ENCODE results near the gene AKAP3.
A peak's percentile ranks its signal among the peaks of the same experiment; 100 is the strongest.

The AKAP3 gene

DNA sequence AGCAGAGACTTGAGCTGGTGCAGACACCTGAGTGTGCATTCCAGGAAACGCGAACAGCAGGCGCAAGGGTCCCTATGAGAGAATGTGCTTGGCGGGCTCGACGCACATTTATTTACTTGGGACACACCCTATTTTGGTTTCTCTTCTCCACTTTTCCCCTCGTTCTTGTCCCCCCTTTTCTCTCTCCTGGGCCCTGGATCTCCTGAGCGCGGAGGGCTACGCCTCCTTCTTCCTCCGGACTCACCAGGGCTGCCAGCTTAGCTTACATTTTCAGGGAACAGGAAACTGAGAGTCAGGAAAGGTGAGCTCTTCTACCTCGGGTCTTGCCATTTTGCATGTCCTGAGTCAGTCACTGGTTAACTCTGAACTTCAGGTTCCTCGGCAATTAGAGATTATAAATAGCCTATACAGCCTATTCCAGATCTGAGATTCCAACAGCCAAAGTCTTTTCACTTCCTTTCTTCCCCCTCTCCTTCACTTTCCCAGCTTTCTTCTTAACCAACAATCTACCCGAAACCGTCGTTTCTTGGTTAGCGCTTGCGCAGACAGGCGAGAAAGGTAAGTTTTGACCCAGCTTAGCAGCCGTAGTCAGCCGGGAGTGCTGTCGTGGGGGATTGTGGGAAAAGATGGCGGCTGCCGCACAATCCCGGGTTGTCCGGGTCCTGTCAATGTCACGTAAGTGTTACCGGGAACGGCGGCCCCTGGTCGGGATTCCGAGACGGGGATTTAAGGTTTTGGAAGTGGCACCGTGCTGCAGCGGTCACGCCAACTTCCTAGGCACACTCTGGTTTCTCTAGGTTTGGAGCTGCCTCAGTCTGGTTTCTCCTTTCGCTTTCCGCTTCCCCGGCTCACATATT, at the start of gene AKAP3, which contains the start of gene NDUFA9:
Gene AKAP3 (minus strand): TSS at position 551 of the 857 bp plus-strand sequence. CDS start 10,855 bp downstream, outside the sequence.
Gene NDUFA9 (plus strand): TSS at position 614 of the 857 bp plus-strand sequence. CDS start 13 bp downstream, at position 627.
- DNase-seq = peak; percentile 27 to 89 (median 82)

DNA sequence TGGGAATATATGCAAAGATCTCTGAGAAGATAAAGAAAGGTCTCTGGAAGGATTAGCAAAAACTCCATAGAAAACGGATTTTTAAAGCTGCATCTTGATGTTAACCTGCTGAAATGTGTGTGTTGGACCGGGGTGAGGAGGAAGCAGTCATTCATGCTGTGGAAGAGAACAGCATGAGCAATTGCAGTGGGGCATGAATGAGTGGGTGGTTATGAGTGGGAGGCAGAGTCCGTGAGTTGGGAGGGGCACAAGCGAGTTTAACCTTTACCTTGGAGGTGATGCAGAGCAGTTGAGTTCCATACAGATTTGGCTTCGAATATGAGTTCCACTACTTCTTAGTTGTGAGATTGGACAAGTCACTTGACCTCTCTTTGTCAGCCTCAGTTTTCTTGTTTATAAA, 41.9 kb upstream of the AKAP3 start:
- no peak for DNase-seq

DNA sequence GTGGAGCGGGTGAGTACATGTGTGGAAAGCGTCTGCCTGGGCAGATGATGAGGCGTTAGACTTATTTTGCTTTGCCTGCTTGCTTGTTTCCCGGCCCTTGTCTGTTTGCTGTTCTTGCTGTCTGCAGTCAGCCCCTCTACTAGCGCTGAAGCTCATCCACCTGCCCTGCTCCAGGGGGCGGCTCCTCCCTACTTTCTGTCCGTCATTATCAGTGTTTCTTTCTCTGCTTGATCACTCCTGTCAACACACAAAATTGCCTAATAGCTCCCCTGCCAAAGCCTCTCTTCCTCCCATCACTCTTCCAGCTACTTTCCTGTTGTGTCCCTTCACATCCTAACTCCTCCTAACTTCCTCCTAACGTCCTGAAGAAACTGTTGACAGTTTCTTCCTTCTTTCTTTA, 36.5 kb upstream of the AKAP3 start:
- no peak for DNase-seq

DNA sequence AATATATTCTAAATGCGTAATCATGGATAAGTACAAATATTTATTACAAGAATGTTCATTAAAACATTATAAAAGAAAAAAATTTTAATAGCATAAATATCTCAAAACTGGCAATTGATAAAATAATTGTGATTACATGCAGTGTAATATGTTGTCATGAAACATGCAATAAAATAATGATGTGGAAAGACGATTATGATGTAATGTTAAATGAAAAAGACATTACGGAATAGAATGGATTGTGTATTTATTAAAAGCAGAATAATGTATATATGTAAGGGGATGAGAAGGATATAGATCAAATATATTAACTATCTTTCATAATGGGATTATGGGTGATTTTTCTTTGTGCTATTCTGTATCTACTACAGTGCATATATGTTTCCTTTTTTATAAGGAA, 32.9 kb upstream of the AKAP3 start:
- DNase-seq = no peak

DNA sequence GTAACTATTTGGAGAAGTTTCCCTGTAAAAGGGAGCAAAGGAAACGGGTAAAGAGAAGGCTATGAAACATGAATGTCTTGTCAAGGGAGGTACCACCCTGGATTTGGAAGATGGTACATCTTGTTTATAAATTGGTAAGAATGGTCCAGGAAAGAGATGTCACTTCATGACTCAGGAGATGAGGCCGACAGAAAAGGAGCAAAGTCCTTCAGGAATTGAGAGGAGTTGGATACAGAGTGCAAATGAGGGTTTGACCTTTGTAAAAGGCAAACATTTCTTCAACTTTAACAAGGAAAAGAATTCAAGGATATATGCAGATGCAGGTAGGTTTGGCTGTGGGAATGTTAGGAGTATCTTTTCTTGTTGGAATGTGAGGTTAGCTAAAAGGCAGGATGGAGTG, 30.9 kb upstream of the AKAP3 start:
- DNase-seq = no peak

DNA sequence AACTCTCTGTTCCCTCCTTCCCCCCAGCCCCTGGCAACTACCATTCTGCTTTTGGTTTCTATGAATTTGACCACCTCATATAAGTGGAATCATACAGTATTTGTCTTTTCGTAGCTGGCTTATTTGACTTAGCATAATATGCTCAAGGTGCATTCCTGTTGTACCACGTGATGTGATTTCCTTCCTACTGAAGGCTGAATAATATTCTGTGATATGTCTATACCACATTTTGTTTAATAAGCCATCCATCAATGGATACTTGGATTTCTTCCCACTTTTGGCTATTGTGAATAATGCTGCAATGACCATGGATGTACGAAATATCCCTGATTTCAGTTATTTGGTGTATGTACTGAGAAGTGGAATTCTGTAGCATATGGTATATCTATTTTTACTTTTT, 16.4 kb upstream of the AKAP3 start:
- DNase-seq = no peak

DNA sequence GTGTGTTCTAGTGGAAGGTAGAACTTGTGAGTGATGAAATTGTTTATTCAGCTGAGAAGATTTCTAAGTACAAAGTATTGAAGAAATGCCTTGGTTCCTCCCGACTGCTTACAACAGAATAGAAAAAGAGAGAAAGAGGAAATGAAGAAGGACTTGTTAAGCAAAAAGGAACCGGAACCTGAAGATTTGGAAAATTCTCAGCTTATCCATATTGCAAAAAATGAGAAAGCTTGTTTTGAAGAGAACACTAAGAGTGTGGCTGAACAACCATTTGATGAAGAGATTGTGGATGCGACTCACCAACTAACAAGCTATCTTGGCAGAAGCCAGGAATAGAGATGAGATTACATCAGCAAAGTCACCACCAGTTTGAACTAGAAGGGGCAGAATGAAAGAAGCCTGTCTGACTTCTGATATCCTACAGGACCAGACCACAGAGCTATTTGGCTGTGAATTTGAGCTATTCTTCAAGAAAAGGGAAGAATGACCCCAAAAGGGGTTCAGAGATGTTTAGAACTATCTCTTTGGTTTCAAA, 15.2 kb upstream of the AKAP3 start:
- DNase-seq = no peak

DNA sequence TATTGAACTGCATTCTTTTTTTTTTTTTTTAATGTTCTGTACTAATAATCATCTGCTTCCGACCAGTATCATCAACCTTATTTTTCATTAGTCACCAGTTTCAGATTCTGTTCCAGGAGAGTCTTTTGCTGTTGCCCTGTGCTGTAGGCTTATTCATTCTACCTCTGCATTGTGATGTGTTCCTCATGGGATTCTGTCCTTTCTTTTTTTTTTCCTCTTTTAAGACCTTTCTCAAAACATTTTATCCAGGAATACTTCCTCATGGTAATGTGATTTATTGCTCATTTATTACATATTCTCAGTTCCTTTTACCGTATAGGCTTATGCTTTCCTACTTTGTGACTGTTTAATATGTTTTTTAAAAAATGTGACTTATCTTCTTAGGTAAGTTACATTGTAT, 4.8 kb upstream of the AKAP3 start:
- no peak for DNase-seq

DNA sequence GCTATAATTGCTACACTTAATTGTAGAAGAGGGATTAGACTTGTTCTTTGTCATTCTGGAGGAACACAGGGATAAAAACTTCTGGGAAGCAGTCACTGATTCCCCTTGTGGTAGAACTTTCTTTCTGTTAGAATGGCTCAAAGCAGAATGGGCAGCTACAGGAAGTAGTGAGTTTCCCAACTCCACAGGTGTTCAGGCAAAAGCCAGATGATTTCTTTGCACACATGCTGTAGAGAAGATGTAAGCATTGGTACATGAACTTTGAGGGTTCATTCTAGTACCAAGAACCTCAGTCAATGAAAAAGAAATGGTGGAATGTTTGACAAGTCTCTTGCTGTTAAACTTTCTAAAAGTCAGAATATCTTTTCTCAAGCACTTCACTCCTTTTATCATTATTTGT, 4.4 kb upstream of the AKAP3 start:
- DNase-seq = no peak

DNA sequence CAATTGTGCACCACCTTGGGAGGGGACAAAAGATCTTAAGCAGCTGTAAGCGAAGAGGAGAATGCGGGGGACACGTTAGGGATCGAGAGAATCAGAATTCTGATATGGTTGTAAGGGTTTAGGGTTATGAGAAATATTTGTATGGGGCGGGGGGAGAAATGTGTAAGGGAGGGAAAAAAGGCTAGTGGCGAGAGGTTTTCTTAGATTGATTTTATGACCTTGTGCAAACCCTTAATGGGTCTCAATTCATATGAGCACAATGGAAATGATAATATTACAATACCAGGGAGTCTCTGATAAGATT, 459 bp upstream of the AKAP3 start:
- DNase-seq = no peak

DNA sequence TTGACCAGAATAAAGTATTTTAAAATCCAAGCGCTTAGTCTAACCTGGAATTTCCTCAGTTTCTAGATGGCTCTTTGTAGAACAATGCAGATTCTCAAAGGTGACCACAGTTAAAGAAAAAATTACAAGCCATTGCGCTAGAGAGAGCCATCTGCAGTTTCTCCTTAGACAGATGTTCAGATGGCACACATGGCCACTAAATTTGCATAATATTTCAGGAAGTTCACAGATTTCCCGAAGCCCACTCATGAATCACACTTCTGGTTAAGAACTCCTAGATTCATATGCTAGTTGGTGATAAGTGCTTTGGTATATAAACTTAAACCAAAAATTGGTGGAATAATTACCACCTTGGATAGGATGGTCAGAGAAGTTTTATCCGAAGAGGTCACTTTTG, 749 bp downstream of the AKAP3 start:
- DNase-seq = no peak

DNA sequence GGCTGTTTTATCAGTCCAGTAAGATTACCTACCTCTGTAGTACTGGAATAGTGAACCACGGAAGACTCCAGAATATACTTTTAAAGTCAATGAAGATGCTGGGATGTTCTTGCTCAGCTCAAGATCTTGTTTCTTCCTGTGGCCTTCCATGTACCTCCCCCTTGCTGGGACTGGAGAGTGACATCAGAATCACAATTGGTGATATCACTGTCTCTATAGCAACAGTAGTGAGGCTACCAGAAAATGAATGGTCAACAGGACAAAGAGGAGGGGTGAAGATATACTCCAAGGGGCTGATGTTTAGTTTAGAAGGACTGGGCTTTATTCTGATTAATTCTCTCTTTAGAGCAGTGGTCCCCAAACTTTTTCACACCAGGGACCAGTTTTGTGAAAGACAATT, 3.8 kb downstream of the AKAP3 start:
- DNase-seq = no peak

DNA sequence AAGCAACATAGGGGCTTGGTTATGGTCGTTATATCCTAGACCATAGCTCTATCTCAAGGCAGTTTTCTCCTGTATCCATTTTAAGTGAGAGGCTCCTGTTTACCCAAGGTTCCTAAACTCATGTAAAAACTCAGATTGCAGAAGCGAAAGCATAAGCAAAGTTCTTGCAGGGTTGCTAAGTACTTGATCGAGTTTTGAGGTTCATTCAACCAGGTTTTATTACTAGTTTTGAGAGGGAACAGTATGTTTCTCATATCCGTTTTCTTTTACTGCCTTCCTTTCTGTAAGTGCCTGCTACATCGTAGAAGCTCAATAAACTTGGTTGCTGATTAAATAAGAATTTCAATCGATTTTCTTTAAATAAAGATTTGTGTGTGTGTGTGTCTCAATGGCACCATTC, 5.1 kb downstream of the AKAP3 start:
- DNase-seq = no peak

DNA sequence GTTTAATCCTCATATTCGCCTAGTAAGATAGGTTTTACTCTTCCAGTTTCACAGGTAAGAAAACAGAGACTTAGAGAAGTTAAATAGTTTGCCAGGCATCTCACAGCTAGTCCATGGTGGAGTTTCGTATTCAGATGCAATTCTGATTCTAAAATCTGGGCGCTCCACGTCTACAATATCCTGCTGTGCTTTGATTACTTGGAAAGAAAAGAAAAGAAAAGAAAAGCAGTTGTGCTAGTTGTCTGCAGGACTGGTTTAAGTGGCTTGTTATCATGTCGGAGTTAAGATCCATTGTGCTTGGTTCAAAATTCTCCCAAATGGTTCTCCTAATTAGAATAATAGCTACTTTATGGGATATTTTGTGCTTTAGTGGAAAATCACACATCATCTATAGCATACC, 18.6 kb downstream of the AKAP3 start:
- DNase-seq = no peak

DNA sequence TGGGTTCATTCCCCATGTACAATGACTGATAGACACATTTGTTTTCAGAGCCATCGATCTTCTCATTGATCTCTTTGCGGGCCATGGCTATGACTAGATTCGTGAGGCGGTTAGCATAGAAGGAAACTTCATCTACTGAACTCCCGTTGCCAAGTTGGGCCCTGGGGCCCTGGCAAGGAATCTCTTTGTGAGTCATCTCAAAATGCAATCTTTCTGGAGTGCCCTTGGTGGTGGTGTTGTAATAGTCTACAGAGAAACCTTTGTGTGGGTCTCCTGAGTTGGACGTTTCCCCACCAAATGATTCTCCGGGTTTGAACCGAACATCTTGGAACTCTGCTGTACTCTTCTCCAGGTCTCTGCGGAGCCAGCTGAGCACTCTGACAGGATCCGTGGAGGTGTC, 20.4 kb downstream of the AKAP3 start:
- DNase-seq = no peak

DNA sequence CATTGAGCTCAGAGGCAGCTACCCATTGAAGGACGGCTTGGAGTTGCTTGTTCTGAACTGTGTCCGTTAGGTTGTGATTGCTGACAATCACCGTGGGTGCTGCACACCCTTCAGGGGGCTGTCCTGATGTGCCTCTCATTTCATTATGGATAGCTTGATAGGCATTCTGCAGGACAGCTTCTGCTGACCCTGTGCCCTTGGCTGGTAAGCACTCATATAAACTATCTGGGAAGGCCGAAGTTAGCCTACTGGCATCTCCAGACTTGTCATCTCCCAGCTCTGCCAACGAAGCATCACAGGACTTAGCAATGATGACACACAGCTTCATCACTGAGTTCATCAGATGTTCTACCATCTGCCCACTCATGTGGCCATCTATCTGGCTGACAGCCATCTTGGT, 22.3 kb downstream of the AKAP3 start:
- DNase-seq = no peak

DNA sequence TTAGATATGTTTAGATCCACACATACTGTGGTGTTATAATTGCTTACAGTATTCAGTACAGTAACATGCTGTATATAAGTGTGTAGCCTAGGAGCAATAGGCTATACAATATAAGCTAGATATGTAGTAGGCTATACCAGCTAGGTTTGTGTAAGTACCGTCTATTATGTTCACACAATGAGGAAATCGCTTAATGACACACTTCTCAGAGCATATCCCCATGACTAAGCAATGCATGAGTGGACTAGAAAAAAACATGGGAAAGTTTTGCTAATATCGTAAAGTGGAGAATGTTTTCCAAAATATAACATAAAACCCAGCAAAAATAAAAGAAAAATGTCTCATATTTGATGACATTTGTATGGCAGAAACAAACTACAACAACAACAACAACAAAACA, 27.3 kb downstream of the AKAP3 start:
- DNase-seq = no peak

DNA sequence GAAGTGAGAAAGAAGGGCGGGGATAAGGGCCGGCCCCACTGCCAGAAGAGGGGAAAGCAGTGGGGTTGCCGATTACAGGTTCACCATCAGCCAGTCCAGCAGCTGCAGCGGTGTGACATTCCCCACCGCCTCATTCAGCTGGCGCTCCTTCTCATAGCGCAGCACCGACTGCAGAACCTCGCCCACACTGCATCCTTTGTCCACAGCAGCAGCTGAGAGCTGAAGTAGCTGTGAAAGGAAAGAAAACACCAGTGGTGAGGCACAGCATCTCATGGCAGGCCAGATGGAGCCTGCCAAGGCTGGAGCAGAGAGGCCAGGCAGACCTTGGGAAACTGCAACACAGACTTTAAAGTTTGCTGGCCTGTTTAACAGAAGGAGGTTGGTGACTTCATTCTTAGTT, 33.2 kb downstream of the AKAP3 start:
- peak in 9 of 14 donors; percentile 5 to 43 (median 21) for DNase-seq

DNA sequence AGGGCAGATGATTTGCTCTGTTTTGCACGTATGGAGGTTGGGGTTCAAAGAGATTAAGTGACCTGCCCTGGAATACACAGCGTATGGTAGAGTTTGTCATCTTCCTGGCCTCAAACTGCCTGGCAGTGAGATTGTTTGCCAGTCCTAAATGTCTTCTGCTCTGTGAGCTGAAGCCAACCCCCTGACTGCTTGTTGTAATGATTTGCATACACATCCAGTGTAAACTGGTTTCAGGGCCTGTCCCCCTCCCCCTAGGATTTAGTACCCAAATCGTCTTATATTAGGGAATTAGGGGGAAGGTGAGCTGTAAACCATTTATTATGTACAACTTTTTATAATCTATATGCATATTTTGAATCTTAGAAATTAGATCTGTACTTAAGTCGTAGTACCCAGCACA, 38.4 kb downstream of the AKAP3 start:
- DNase-seq = no peak

DNA sequence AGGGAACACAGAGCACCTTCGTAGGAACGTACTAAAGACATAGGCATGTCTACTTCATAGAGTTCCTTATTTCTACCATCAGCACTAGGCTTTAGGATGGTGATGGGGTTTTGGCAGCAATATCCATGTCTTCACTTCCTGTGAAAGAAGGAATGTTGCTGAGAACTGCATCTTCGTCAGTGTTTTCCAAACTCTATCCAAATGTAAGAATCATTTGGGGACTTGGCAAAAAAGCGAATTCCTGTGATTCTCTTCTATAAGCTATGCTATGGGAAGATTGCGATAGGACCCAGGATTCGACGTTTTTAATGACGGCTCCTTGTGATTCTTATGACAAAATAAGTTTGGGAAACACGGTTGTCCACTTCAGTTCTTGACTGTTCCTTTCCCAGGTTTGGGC, 39.8 kb downstream of the AKAP3 start:
- DNase-seq = no peak

DNA sequence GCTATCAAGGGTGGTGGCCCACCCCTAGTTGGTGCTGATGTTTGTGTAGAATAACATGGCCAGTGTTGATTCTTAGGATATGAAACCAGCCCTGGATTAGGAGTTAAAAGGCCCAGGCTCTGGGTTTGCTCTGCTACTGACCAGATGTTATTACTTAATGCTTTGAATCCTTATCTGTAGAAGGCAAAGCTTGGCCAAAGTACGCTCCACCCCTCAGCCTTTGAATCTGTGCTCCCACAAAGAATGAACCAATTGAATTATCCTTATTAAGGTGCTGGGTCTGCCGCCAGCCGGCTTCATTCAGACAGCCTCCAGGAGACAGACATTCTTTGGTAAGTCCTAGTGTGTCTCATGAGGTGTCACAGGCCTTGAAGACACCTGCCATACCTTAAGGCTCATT, 41.8 kb downstream of the AKAP3 start:
- no peak for DNase-seq

DNA sequence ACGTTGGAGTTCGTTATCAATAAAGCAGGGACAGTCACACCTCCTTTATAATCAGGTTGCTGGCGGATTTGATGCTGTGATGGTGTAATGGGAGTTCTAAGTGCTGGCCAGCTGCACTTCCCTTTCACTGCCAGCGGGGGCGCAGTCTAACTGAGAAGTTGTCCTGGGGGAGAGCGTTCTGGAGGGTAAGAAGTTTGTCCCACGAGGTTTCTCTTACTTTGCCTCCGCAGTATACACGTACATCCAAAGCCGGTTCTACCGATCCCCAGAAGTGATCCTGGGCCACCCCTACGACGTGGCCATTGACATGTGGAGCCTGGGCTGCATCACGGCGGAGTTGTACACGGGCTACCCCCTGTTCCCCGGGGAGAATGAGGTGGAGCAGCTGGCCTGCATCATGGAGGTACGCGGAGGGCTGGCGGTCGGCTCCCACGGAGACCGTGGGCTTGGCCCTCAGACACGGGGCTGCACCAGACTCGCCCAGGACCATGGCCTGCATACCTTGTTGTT, 44.1 kb downstream of the AKAP3 start:
- peak; percentile 19 to 83 (median 70) for DNase-seq

DNA sequence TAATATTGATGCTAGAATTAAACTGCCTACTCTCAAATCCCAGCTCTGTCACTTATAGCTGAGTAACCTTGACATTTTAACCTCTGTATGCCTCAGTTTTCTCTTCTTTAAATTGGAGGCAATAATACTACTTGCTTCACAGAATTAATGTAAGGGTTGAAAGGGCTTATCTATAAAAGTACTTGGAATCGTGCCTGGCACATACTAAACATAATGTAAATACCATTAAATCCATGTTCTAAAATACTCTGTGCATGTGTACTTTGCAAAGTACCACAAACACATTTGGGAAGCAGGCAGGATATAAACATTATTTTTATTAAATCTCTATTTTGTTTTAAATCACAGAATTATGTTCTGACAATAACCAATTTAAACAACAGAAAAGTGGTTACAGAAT, 44.9 kb downstream of the AKAP3 start:
- DNase-seq = no peak

DNA sequence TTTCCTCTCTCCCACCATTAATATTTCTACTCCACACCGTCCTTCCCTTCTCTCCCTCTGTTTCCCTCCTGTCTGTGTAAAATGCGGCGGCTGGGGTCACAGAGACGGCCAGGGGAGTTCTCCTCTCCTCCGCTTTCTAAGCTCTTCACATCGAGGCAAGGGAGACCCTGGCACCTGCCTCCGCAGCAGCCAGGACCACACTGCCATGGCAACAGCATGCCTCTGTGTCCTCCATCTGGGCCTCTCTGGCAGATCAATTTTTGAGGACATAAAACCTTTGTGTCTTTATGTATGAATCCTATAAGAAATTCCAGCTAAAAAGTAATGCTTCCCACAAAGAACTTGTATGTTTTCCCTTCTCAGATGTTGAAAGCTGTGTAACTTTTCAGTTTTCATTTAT, 45.4 kb downstream of the AKAP3 start:
- DNase-seq = no peak

Data from C1 segment of cervical spinal cord (tissue), 14 donors.